Mucosa of descending colon (tissue), 3 donors: ENCODE results near the gene RUNX3. TPM values are rescaled to one million over a fixed set of nuclear protein-coding genes. Genes with fewer than 3 reads are reported as not detected.

Experiments used
- ATAC-seq: fragments of 200-7000 bp; cut with Tn5 transposase; one replicate; pipeline ENCODE4 v1.9.1; 2020; ENCODE audit warnings: mild to moderate bottlenecking, moderate library complexity
- DNase-seq, 3 donors: peaks; one replicate each; pipeline ENCODE4 v3.0.0-alpha.2; 2020
- H3K36me3 ChIP-seq: fragments of 200-600 bp; one replicate; pipeline ENCODE4 v1.8.0; 2021; ENCODE audit warnings: low read depth, mild to moderate bottlenecking
- H3K4me1 ChIP-seq: fragments of 200-600 bp; one replicate; pipeline ENCODE4 v1.8.0; 2021; ENCODE audit warnings: low read depth, mild to moderate bottlenecking
- H3K4me3 ChIP-seq: fragments of 200-600 bp; one replicate; pipeline ENCODE4 v1.8.0; 2021; ENCODE audit warnings: mild to moderate bottlenecking
- H3K9me3 ChIP-seq: fragments of 200-600 bp; one replicate; pipeline ENCODE4 v1.8.0; 2021; ENCODE audit warnings: mild to moderate bottlenecking
- intact Hi-C, 2 donors: fragments of 100-400 bp; cut with DNase I in 1 of 2; cut with micrococcal nuclease in 1 of 2; formaldehyde crosslinking; loops; one replicate each; pipeline versions ENCODE4 v1.11.0 to v1.11.1; 2022; cut with DNase I, micrococcal nuclease
- total RNA-seq, 3 donors: library from RNA; stranded (reverse); fragmentation: NEBNext Ultra II Directional in 2 of 3; extraction: Animal tissue kit (Norgen Biotek cat#: 25700) in 2 of 3; gene quantifications; one replicate each; pipeline versions ENCODE4 v1.2.1 to v1.2.4, GENCODE V29; 2021 to 2023
- TF ChIP-seq, protein P1 (sequence below): fragments of 200-600 bp; IDR thresholded peaks from one replicate; pipeline ENCODE4 v1.8.0; 2022; ENCODE audit warnings: antibody characterized with exemption, mild to moderate bottlenecking
- donor health status: DM: no; HTN: no; CAD: no; lungs with moderate emphysema.
- donor health status: DM: no; HTN: no; CAD: no.
- donor health status: DM: no; HTN: yes; CAD: no.

The RUNX3 gene
- total RNA-seq, 3 donors from 2014 or later, result 3.2 to 6.1 (median 5.0) TPM

DNA sequence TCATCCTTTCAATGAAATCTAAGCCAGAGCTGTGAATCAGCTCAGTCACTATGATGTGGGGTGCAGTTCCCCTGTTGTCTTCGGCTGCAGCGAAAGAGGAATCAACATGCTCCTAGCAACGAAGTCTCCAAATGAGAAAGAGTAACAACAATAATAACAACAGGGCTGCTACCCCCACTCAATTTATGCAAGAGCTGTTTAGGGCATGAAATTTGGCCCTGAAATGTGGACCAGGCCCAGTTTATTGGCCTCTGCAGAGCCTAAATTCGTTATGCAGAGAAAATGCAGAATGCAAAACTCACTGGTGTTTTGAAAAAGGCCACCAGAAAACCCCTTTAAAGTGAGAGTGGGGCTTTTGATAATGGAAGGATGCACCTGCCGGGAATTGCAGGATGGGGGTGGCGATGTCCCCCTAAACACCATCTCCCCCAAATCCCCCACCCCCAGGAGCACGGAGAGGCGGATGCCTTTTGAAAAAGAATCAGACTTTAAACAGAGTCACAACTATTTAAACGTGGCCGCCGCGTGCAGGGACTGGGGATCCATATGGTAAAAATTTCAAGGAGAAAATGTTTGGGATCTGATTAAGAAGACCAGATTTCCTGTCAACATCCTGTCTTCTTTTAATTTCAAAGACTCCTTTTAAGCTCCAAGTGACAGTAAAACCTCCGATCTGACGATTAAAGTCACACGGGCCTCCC, 1.9 kb downstream of the RUNX3 start:
- Histone ChIP-seq H3K36me3 (no peaks in the 10 kb centered on the region), H3K9me3 (no peaks in the 10 kb centered on the region), H3K4me3 (no peak overlapping the region), H3K4me1 (peaks cover 19% of the 10 kb centered on the region)
- DNase-seq (no peak), ATAC-seq (no peak)
- TF ChIP-seq, protein P1, sequence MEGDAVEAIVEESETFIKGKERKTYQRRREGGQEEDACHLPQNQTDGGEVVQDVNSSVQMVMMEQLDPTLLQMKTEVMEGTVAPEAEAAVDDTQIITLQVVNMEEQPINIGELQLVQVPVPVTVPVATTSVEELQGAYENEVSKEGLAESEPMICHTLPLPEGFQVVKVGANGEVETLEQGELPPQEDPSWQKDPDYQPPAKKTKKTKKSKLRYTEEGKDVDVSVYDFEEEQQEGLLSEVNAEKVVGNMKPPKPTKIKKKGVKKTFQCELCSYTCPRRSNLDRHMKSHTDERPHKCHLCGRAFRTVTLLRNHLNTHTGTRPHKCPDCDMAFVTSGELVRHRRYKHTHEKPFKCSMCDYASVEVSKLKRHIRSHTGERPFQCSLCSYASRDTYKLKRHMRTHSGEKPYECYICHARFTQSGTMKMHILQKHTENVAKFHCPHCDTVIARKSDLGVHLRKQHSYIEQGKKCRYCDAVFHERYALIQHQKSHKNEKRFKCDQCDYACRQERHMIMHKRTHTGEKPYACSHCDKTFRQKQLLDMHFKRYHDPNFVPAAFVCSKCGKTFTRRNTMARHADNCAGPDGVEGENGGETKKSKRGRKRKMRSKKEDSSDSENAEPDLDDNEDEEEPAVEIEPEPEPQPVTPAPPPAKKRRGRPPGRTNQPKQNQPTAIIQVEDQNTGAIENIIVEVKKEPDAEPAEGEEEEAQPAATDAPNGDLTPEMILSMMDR, result no peak
- intact Hi-C loops, result no loop called here

DNA sequence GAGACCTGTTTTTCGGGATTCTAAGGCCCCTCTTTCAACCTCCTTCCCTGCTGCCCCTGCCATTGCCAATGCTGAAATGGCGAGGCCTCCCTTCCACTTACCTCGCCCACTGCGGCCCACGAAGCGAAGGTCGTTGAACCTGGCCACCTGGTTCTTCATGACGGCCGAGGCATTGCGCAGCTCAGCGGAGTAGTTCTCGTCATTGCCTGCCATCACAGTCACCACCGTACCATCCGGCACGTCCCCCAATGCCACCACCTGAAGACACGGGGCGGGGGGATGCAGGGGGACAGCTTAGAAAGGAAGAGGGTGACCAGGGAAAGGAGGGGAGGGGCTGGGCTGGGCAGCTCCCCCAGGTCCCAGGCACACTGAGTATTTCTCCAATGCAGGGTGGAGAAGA, 2.6 kb downstream of the RUNX3 start:
- H3K9me3 ChIP-seq, result no peaks in the 10 kb centered on the region
- peak in 1 of 3 donors; percentile 56 for DNase-seq
- intact Hi-C loops, result no loop called here
- TF ChIP-seq, protein P1, result no peak
- no peak for ATAC-seq
- H3K36me3 ChIP-seq, result no peaks in the 10 kb centered on the region
- H3K4me3 ChIP-seq, result no peak overlapping the region
- H3K4me1 ChIP-seq, result peaks cover 19% of the 10 kb centered on the region

DNA sequence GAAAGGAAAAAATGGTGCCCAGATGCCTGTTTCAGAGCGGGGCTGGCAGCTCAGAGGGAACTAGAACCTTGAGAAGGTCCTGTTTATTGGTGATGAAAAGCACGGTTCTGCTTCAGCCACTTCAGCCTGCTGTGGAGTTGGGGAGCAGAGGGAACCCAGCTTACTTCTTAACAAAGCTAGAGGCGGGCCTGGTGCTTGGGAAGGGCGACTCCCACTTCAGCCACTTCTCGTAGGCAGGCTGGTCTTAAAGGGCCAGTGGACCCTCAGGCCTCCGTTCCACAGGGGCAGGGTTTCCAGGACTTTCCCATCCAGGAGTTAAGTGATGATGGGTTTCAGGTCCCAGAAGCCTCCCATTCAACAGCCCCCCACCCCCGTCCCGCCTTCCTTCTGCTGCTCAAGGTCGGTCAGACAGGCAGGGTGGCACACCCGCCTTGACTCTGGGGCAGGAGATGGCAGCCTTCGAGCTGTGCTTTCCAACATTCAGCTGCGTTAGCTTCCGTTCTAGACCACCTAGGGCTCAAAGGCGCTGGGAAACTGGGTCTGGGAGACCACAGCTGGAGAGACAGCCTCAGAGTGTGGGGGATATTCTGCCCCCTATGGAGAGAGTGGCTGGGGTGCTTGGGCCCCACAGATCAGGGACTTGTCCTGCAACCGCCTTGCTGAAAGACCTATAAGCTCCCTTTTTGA, 3.4 kb downstream of the RUNX3 start:
- Histone ChIP-seq H3K4me3 (no peak overlapping the region), H3K36me3 (no peaks in the 10 kb centered on the region), H3K4me1 (peaks cover 16% of the 10 kb centered on the region), H3K9me3 (no peaks in the 10 kb centered on the region)
- ATAC-seq, result no peak
- DNase-seq, result peak in 2 of 3 donors; percentile 24 to 41
- TF ChIP-seq, protein P1, result no peak
- intact Hi-C loops, result no loop called here

DNA sequence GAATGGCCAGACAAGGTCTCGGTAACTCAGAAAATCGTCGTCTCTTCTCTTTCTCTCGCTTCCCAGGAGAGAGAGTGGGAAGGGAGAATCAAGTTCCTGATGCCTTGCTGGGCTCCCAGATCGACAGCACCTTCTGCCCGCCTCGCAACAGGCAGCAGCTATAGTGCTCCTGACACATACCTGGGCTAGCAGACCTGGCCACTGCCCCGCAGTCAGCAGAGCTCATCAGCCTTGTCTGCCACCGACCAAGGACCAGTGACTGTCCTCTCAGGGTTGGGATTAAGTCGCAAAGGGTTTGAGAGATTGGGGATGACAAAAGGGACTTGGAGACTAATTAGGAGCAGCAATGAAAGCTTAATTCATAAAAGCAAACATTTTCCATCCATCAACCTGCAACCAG, 4.1 kb downstream of the RUNX3 start:
- no peak for ATAC-seq
- TF ChIP-seq, protein P1, result no peak
- peaks cover 9% of the 10 kb centered on the region for H3K4me1 ChIP-seq
- intact Hi-C loops, result no loop called here
- no peak overlapping the region for H3K4me3 ChIP-seq
- no peaks in the 10 kb centered on the region for H3K9me3 ChIP-seq
- H3K36me3 ChIP-seq, result no peaks in the 10 kb centered on the region
- DNase-seq, result peak in 1 of 3 donors; percentile 43

DNA sequence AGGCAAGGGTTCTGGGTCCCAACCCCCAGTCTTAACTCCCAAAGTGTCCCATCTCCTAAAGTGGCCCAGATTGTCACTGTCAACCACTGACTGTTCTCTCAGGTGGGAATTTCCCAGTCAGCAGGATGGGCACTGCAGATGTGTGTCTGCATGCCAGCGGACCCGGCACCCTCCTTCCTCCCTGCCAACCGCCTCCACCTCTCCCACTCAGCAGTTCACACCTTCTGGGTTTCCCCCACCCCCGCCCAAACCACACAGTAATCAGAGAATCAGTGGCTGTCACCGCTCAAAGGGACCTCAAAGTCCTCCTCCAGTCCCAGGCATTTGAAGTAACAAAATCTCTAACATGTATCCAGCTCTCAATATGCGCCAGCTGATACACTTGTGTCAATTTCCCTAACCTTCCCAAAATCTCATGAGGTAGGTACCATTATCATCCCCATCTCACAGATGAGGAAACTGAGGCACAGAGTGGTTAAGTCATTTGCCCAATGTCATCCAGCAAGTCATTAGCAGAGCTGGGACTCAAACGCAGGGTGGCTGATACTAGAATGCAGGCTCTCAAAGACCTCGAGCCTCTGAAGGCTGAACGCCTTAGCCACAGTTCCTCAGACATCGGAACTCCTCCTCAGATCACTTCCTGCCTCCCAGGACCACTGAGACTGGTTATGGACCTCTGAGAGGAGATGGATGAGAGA, 4.8 kb downstream of the RUNX3 start:
- no peaks in the 10 kb centered on the region for H3K36me3 ChIP-seq
- intact Hi-C loops, result no loop called here
- DNase-seq (peak in 2 of 3 donors; percentile 26 to 73), ATAC-seq (peak; percentile 36)
- no peaks in the 10 kb centered on the region for H3K9me3 ChIP-seq
- H3K4me3 ChIP-seq, result no peak overlapping the region
- TF ChIP-seq, protein P1, result no peak
- H3K4me1 ChIP-seq, result peaks cover 11% of the 10 kb centered on the region
